Fibroblast of skin of right quadriceps (primary cell): Measurements from ENCODE around the gene PPIF.

Source experiments
- DNase-seq: peaks from one replicate; pipeline ENCODE4 v3.0.0-alpha.2; 2013

PPIF gene

DNA sequence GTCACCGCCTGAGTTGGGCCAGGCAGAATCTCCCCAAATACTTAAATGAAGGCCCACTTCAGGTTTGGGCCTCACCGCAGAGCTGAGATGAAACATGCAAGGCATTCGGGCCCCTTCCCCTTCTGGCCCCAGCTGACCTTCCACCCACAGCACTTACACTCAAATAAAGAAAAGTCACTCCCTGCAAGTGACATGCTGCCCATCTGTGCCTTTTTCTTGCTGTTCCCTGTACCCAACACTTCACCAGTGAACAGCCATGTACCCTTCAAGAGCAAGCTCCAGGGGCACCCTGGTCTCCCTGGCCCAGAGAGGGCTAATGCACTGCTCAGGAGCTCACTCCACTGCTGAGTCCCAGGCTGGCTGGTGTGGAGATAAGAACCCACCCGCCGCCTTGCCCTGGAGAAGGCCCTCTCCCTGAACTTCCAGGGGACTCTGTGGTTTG is 57.4 kb downstream of the PPIF start:
- DNase-seq: no peak
